NCI-H1417 (cell line): Measurements from ENCODE around the gene ANKS1A.

Source experiments
- DNase-seq, 3 experiments: peaks; one replicate each; lab custom pipeline; 2025; lab: John Stamatoyannopoulos, UW

ANKS1A gene

GRCh38 chr6:34957231-34957783 is 68.3 kb downstream of the ANKS1A start:
- peak in 1 of 3 experiments; percentile 3 for DNase-seq

GRCh38 chr6:34958734-34959133 is 69.7 kb downstream of the ANKS1A start:
- DNase-seq: peak in 1 of 3 experiments; percentile 22

GRCh38 chr6:34959224-34959623 is 70.2 kb downstream of the ANKS1A start:
- DNase-seq: no peak

- no peak for DNase-seq
Measured at GRCh38 chr6:34961082-34961481, 72.0 kb downstream of the ANKS1A start.

GRCh38 chr6:34961574-34961973 is 72.5 kb downstream of the ANKS1A start:
- no peak for DNase-seq

- DNase-seq: no peak
Measured at GRCh38 chr6:34964564-34964963, 75.5 kb downstream of the ANKS1A start.

GRCh38 chr6:34967461-34967860 is 78.4 kb downstream of the ANKS1A start:
- DNase-seq: no peak

- DNase-seq: no peak
Measured at GRCh38 chr6:34969662-34970265, 80.7 kb downstream of the ANKS1A start.

GRCh38 chr6:34970488-34970887 is 81.4 kb downstream of the ANKS1A start:
- no peak for DNase-seq

- DNase-seq: no peak
Measured at GRCh38 chr6:34970957-34971356, 81.9 kb downstream of the ANKS1A start.

- peak in 1 of 3 experiments; percentile 21 for DNase-seq
Measured at GRCh38 chr6:34973547-34974248, 84.6 kb downstream of the ANKS1A start.

- no peak for DNase-seq
Measured at GRCh38 chr6:34974249-34974642, 85.2 kb downstream of the ANKS1A start.

GRCh38 chr6:34976239-34976638 is 87.2 kb downstream of the ANKS1A start:
- DNase-seq: no peak

- no peak for DNase-seq
Measured at GRCh38 chr6:34979218-34979617, 90.2 kb downstream of the ANKS1A start.

- no peak for DNase-seq
Measured at GRCh38 chr6:34979994-34980393, 90.9 kb downstream of the ANKS1A start.

- no peak for DNase-seq
Measured at GRCh38 chr6:34981366-34981765, 92.3 kb downstream of the ANKS1A start.

GRCh38 chr6:34981951-34982350 is 92.9 kb downstream of the ANKS1A start:
- no peak for DNase-seq

GRCh38 chr6:34982424-34982852 is 93.4 kb downstream of the ANKS1A start:
- DNase-seq: peak in 1 of 3 experiments; percentile 6

- DNase-seq: no peak
Measured at GRCh38 chr6:34984416-34984815, 95.4 kb downstream of the ANKS1A start.

GRCh38 chr6:34985236-34985635 is 96.2 kb downstream of the ANKS1A start:
- DNase-seq: no peak

GRCh38 chr6:34986845-34987246 is 97.8 kb downstream of the ANKS1A start:
- peak; percentile 37 to 86 (median 77) for DNase-seq

- no peak for DNase-seq
Measured at GRCh38 chr6:34987506-34987905, 98.5 kb downstream of the ANKS1A start.

- no peak for DNase-seq
Measured at GRCh38 chr6:34990971-34991560, 102.0 kb downstream of the ANKS1A start.
